K562 (cell line): Measurements from ENCODE around the gene TBX1.
A peak's percentile ranks its signal among the peaks of the same experiment; 100 is the strongest.

ENCODE experiments used
- PHB2 ChIP-seq: fragments of 450-650 bp; IDR thresholded peaks from 2 replicates; pipeline ENCODE4 v1.6.1; 2017; ENCODE audit warnings: low read depth
- POLR2H ChIP-seq: IDR thresholded peaks from 2 replicates; pipeline ENCODE4 v1.6.1; 2016; ENCODE audit warnings: missing genetic modification characterization, low read depth, mild to moderate bottlenecking, control low read depth, missing compliant biosample characterization, moderate library complexity
- SAP30 ChIP-seq: fragments of 200-600 bp; sonication (generic); IDR thresholded peaks from 2 replicates; pipeline ENCODE4 v1.6.1; 2012; ENCODE audit warnings: borderline replicate concordance, low read depth, mild to moderate bottlenecking, moderate library complexity, low read length, control low read depth, inconsistent platforms; ENCODE audit not compliant: insufficient read depth, poor library complexity, severe bottlenecking
- ZNF311 ChIP-seq: fragments of 250-450 bp; sonication (Bioruptor Pico); IDR thresholded peaks from 2 replicates; pipeline ENCODE4 v1.4.0; 2020; ENCODE audit warnings: mild to moderate bottlenecking, moderate library complexity
- TF ChIP-seq, protein P1 (sequence below): sonication (generic); formaldehyde crosslinking; IDR thresholded peaks from 2 replicates; pipeline ENCODE4 v1.8.0; 2022; ENCODE audit warnings: mild to moderate bottlenecking, missing genetic modification reagents

DNA sequence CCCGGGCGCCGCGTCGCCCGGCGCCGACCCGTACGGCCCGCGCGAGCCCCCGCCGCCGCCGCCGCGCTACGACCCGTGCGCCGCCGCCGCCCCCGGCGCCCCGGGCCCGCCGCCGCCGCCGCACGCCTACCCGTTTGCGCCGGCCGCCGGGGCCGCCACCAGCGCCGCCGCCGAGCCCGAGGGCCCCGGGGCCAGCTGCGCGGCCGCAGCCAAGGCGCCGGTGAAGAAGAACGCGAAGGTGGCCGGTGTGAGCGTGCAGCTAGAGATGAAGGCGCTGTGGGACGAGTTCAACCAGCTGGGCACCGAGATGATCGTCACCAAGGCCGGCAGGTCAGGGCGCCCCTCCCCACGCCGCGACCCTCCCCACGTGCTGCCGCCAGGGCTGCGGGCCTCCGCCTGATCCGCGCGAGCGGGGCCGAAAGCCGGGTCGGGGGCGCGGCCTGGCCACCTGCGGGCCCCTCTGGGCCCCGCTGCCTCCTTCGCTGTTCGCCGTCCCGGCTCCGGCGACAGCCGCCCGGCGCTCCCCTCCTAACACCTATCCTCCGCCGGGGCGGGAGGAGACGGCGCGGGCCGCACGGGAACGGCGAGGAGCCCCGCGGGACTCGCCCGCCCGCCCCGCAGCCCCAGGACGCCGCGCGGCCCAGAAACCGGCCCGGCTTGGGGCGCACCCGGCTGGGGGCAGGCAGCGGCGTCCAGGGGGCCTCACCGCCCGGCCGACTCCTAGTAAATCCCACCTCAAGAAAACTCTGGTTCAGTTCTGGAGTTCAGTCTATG is 560 bp downstream of the TBX1 start:
- TF ChIP-seq POLR2H (tag): no peak
- TF ChIP-seq, protein P1, sequence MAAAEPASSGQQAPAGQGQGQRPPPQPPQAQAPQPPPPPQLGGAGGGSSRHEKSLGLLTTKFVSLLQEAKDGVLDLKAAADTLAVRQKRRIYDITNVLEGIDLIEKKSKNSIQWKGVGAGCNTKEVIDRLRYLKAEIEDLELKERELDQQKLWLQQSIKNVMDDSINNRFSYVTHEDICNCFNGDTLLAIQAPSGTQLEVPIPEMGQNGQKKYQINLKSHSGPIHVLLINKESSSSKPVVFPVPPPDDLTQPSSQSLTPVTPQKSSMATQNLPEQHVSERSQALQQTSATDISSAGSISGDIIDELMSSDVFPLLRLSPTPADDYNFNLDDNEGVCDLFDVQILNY: no peak
- TF ChIP-seq ZNF311 (CRISPR knock-in tag): no peak
- no peak for TF ChIP-seq PHB2
- TF ChIP-seq SAP30: peak; percentile 40
